ENCODE measurements around the gene NKIRAS2.

Gene NKIRAS2

DNA sequence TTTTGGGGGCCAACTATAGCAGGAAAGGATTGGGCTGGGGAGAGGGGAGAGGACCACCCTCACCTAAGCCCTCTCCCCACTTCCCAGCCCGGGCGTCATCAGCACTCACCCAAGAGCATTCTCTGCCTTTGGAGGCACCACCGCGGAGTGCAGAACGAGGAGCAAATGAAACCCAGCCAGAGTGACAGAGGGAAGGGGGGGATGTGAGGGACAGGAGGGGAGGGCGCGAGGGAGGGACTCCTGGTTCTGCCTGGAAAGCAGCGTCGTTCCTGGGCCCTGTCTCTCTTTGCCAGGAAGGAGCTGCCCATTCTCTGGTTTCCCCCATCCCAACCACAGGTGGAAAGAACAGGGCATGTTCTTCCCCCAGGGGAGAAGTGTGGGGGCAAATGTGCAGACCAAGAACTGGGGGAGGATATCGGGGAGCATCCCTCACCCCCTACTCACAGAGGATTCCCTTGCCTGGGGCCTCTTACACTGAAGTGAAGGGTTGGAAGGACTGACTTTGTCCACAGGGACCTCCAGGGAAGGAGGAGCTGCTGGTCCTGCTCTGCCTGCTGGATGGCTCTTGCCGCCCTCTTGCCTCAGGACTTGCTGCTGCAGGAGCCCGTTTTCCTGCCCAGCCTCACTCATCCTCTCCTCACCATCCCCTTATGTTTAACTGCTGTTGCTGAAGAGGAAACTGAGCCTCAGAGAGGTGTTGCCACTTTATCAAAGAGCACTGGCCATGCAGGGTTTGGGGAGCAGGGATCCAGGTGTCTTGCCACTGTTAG is 34.0 kb downstream of the NKIRAS2 start:
- in situ Hi-C loops (cut with MboI; ENCODE audit: low sequenced_read_pairs) = no loop called here

DNA sequence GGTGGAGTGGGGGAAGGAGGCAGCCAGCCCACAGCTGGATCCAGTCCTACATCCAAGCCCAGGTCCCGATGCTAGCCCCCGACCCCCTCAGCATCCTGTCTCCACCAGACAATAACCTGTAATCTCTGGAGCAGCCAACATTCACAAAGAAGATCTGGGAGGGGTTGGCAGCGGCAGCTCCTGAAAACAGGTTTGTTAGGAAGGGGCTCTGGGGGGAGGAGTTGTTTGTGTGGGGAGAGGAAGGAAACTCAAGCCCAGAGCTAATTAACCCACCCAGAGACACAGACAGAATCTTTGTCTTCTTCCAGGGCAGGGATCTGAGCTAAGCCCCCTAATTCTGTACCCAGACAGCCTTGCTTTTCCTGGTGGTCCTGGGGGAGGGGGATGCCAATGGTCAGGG is 35.1 kb downstream of the NKIRAS2 start:
- in situ Hi-C loops (cut with MboI; ENCODE audit: low sequenced_read_pairs) = no loop called here

DNA sequence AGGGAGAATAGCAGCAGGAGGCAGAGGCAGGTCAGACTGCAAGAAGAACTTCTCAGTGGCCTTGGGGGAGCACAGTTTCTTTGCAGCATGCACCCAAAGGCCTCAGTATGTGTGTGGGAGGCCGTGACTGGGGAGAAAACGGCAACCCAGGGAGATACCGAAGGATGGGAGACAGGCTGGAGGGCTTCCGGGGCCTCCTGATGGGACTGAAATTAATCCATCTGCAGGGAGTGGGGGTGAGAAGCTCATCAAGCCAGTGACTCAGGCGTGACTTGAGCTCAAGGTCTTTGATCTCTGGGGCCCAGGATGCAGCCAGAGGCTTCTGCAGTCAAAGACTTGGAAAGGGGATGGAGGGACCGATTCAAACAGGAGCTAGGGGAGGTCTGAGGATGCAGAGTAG is 35.6 kb downstream of the NKIRAS2 start:
- in situ Hi-C loops (cut with MboI; ENCODE audit: low sequenced_read_pairs) = no loop called here

DNA sequence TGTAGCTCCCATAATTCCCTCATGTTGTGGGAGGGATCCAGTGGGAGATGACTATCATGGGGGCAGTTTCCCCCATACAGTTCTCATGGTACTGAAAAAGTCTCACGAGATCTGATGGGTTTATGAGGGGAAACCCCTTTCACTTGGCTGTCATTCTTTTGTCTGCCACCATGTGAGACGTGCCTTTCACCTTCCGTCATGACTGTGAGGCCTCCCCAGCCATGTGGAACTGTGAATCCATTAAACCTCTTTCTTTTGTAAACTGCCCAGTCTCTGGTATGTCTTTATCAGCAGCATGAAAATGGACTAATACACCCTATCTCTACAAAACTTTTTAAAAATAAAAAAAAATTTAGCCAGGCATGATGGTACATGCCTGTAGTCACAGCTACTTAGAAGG is 36.7 kb downstream of the NKIRAS2 start:
- in situ Hi-C loops (cut with MboI; ENCODE audit: low sequenced_read_pairs) = no loop called here

DNA sequence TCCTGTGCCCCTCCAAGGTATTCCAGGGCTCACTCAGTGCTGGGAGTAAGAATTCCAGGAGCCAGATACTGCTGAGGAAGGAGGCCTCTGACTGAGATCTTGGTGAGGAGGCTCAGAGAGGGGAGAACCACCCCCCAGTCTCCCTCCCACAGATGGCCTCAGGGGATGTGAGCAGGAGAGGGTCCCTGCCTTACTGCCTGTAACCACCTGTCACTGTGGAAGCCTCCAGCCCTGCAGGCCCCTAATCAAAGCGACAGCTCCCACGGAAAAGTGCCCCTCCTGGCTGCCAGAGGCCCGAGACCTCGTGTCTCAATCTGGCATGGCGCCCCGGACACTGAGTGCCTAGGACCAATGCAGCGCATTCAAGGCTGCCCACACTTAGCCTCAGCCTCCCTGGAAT is 38.2 kb downstream of the NKIRAS2 start:
- in situ Hi-C loops (cut with MboI; ENCODE audit: low sequenced_read_pairs) = no loop called here

DNA sequence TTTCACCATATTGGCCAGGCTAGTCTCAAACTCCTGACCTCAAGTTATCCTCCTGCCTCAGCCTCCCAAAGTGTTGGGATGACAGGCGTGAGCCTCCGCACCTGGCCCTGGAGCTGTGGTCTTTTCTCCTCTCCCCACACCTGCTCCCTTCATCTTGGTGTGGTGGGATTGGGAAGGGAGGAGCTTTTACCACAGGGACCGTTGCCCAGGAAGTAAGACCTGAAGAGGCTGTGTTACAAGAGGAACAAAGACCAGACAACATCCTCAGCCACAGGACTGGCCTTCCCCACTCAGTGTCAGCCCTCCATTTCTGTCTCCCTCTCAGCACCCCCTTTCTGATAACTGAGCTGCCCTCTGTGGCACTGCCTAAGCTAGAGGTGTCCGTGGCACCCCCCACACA is 39.9 kb downstream of the NKIRAS2 start:
- in situ Hi-C loops (cut with MboI; ENCODE audit: low sequenced_read_pairs) = no loop called here

DNA sequence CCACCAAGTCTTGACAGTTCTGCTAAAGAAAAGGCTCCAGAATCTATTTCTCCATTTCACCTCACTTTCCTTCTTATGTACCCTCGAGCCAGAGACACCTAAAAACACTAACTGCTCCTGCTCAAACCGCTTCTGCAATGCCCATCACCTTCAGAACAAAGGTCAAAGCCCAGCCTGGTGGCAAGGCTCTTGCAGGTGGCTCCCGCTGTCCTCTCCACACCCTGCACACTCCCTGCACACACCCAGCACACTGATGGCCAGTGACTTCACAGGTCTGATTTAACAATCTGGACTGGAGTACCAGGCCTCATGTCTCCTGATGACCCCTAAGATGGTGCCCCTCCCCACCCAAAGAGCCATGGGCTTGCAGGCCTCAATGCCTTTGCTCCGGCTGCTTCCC is 40.3 kb downstream of the NKIRAS2 start:
- in situ Hi-C loops (cut with MboI; ENCODE audit: low sequenced_read_pairs) = no loop called here

DNA sequence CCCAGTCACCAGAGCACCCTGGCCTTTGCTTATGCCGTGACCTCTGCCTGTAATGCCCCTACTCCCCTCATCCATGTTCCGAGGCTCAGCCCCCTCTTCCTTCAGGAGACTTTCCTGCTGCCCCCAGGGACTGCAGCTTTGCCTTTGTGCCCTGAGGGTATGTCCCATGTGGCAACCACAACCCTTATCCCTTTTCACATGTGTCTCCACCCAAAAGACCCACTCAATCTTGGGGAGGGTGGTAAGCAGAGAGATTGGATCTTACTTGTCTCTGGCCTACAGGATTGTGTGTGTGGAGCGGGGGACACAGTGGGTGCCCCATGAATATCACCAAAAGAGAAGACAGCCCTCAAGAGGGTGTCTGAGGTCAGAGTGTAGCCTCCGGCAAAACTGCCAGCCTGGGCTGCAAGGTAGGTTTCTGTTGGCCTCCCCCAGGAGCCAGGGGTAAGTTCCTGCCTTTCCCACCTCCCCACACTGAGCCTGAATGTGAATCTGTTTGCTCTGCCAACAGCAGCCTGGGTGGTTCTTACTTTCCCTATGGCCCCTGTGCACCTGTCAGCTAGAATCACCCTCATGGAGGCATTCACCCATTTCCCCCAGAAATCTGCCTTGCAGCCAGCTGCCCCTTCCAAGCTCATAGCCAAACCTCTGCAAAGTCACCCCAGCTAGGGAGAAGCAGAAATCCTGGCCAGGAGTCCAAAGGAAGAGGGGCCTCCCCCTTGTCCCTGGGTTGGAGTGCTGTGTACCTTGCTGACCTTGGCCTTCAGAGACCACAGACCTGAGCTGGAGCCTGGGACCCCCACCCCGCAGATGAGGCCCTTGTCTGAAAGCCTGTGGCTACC is 42.0 kb downstream of the NKIRAS2 start:
- in situ Hi-C loops (cut with MboI; ENCODE audit: low sequenced_read_pairs) = no loop called here

DNA sequence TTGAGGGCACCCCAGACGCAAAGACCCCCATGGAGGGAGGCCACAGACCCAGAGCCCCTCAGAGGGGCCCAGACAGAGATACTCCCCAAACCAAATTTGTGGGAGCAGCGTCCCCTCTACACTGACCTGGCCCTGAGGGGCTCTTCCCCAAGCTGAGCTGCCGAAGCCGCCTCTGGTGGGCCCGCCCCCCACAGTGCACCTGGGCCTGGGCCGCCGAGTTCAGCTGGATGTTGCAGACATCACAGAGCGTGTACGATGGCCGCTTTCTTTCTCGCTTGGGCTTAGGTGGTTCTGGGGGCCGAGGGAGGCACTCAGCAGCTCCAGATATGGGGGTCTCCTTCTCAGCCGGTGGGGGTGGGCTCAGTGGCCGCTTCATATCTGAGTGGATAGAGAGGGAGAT is 42.8 kb downstream of the NKIRAS2 start:
- in situ Hi-C loops (cut with MboI; ENCODE audit: low sequenced_read_pairs) = no loop called here

DNA sequence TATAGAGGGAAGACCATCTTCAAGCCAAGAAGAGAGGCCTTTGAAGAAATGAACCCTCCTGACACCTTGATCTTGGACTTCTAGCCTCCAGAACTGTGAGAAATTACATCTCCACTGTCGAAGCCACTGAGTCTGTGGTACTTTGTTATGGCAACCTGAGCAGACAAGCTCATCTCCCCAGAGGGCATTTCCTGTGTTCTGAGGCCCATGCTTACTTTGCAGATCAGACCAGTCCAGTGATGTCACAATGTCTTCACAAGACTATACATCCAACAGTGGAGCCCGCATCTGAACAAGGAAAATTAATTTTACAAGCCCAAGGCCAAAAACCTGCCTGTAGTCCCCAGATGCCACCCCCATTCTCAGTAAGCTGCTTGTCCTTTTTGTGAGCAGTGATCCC is 45.3 kb downstream of the NKIRAS2 start:
- in situ Hi-C loops (cut with MboI; ENCODE audit: low sequenced_read_pairs) = no loop called here

DNA sequence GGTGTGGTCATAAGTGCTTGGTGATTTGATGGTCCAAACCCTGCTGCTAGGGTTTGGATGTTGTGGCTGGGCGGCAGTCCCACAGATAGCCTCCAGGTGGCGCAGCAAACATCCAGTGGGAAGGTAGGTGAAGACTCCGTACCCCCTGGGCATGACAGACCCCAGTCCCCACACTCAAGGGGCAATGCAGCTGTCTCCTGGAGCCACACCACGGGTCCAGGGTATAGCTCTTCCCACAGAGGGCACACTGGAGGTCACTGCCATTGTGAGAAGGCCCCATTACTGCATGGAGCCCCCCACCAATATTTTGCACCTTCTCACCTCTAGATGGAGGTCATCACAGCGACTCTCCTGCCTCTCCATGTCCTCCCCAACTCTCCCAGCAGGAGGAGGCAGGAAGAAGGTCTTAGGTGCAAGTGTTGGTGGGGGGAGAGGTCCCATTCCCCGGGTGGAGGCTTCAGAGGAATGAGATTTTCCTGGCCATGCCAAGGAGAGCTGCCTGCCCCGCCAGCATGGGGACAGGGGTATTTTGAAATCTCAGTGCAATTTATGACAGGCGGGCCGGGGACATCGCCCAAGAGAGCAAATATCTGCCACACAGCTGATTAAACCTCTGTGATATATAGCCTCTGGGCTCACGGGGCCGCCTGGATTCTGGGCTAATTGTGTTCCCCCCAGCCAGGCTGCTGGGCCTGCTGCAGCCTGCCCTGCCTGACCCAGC is 47.6 kb downstream of the NKIRAS2 start:
- in situ Hi-C loops (cut with MboI; ENCODE audit: low sequenced_read_pairs) = no loop called here

DNA sequence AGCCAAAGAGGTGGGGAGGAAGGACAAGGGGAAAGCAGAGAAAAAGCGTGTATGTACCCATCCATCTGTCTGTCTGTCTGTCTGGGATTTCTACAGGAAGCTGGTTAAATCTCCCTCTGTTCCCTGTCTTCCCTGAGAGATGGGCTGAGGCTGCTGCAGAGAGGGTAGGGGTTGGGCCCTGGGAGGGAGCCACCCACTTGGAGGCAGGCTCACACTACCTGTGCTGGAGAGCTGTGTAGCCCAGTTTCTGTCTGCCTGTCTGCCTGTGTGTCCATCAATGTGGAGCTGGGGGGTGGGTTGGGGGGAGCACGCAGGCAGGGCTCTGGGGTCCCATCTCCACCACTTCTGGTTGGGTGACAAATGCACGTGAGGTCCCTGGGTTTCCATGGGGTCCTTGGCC is 49.1 kb downstream of the NKIRAS2 start:
- in situ Hi-C loops (cut with MboI; ENCODE audit: low sequenced_read_pairs) = no loop called here

DNA sequence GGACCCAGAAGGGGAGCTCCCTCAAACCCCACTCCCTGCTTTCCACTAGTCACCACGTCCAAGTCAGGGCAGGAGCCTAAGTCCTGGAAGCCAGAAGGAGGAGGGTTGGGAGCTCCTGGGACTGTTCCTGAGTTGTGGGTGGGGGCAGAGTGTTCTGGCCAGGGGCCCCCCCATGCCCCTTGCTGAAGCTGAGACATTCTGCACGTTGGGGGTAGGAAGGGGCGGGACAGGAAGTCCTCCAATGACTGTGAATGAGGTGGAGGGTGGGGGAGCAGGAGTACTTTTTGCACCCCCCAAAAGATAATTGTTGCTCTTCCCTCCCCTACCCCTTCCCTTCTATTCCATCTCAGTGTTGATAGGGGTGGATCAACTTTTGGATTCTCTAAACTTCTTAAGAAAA is 51.9 kb downstream of the NKIRAS2 start:
- in situ Hi-C loops (cut with MboI; ENCODE audit: low sequenced_read_pairs) = no loop called here

DNA sequence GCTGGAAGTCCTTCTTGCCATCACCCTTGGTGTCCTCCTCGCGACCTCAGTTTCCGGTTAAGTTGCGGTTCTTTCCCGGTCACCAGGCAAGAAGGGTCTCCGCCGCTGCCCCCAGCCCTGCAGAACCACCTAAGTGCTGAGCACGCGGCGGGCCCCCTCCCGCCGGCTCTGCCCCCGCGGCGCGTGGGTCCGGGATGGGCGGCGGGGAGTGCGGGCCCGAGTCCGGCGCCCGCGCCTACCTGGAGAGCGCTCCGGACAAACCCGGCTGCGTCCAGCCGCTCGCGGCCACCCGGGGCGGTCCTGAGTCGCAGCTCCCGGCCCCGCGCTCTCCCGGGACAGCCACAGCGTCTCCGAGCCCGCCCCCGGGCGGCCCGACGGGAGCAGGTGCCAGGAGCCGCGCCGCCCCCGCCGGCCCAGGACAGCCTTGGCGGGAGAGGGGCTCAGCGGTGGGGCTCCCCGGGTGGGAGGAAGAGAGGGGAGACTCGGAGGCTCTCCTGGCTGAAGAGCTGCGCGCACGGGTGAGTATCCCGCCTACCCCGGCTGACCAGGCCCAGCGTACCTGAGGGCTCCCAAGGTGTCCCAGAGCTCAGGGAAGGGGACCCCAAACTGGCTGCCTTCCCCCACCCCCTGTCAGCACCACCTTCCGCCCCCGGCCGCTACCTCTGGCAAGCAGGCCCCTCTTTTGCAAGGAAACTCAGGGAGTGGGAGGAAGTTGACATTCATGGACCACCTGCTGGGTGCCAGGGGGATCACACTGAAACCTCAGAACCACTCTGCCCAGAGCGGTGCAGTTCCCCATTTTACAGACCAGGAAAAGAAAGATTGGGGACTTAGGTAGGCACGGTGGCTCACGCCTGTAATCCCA is 52.7 kb downstream of the NKIRAS2 start:
- in situ Hi-C loops (cut with MboI; ENCODE audit: low sequenced_read_pairs) = no loop called here

Measured in HL-60/S4 treated with phorbol 12-myristate 13-acetate at 8.2 ng/mL for 4 days and 3 days (cell line).